NT2/D1 (cell line): ENCODE measurements around the gene TMEM232.

Experiments used
- SUZ12 ChIP-seq: IDR thresholded peaks from 2 replicates; pipeline ENCODE4 v1.6.1; 2011; ENCODE audit not compliant: insufficient read length, insufficient read depth; ENCODE audit errors: extremely low read depth
- YY1 ChIP-seq: IDR thresholded peaks from 2 replicates; pipeline ENCODE4 v1.6.1; 2011; ENCODE audit not compliant: insufficient read length, insufficient read depth
- ZNF274 ChIP-seq: IDR thresholded peaks from 2 replicates; pipeline ENCODE4 v1.6.1; 2011; ENCODE audit warnings: mild to moderate bottlenecking, low read depth, low read length

GRCh38 chr5:110371725-110372041 lies 354.8 kb downstream of the TMEM232 start:
- TF ChIP-seq ZNF274, result no peak
- TF ChIP-seq SUZ12, result no peak
- TF ChIP-seq YY1, result no peak
